ENCODE measurements around the gene STAB1. TPM values are rescaled to one million over a fixed set of nuclear protein-coding genes. Genes with fewer than 3 reads are reported as not detected.

The STAB1 gene
- polyA plus RNA-seq, 4 donors = 2.0 to 72.1 (median 24.4) TPM

DNA sequence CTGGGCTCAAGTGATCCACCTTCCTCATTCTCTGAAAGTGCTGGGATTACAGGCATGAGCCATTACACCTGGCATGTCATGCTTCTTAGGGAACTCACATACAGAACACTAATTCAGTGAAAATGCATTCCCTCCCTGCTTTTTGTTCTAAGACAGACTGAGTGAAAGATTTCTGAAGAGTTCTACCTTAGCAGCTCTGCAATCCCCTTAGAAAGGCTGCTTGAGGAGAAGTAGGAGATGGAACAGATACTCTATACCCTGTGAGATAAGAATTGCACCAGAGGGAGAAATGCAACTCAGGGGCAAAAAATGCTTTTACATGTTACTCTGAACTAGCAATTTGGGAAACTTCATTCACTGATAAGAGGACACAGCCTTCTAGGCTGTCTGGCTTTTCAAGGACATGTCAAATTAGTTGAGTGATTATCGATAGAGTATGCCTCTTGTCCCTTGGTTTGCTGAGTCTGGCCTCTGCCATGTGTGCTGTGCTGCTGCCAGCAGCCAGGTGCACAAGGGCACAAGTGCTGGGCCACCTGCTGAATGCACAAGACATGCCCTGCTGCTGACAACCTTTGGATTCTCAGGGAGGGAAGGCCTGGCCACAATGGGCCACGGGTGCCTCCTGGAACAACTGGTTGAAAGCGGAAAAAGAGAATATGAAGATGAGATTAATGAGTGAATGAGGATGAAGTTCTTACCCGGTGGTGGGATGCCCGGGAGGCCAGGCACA is 59.1 kb downstream of the STAB1 start:
- Histone ChIP-seq H3K4me1 (ENCODE audit: control insufficient read depth in 3 of 3, insufficient read depth in 2 of 3, low read depth in 1 of 3, low read length in 2 of 3) (peaks cover 0 to 4% (median 0%) of the 10 kb centered on the region in 3 donors), H3K27me3 (ENCODE audit: control insufficient read depth in 3 of 3, insufficient read depth in 3 of 3, low read length in 3 of 3) (no peaks in the 10 kb centered on the region), H3K27ac (ENCODE audit: low read depth in 1 of 3, low read length in 2 of 3) (no peak overlapping the region), H3K9me3 (ENCODE audit: control insufficient read depth in 2 of 2, insufficient read depth in 1 of 2, low read depth in 1 of 2, low read length in 1 of 2) (no peaks in the 10 kb centered on the region), H3K36me3 (ENCODE audit: control insufficient read depth in 3 of 3, insufficient read depth in 2 of 3, low read depth in 1 of 3, low read length in 3 of 3) (peaks cover 18 to 43% (median 26%) of the 10 kb centered on the region in 3 donors), H3K4me3 (ENCODE audit: low read depth in 1 of 3, low read length in 3 of 3) (no peak overlapping the region)
- WGBS, 3 donors = 55 to 80% (median 68%) methylated on average over 5 of the region's 5 CpGs
- no peak for DNase-seq
- no peak for FAIRE-seq

DNA sequence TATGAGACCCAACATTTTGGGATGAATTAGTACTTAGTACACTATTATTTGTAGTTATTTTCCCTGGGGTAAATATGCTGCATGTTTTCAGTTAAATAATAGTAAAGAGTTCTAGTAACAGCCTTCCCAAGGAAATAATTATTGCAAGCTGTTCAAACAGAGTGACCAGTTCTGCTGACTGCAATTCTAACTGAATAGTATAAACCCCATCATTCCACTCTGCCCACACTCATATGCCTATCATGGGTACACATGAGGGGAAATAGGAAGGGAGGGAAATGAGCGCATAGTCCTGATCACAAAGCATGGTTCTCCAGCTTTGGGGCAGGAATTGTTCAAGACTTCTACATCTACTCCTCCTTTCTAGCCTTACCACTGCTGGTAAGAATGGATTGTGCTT is 59.9 kb downstream of the STAB1 start:
- WGBS, 3 donors = 94 to 100% (median 94%) methylated on average over 1 of the region's 1 CpG
- H3K36me3 ChIP-seq (ENCODE audit: control insufficient read depth in 3 of 3, insufficient read depth in 2 of 3, low read depth in 1 of 3, low read length in 3 of 3) = peaks cover 21 to 39% (median 30%) of the 10 kb centered on the region in 3 donors
- no peak for DNase-seq

DNA sequence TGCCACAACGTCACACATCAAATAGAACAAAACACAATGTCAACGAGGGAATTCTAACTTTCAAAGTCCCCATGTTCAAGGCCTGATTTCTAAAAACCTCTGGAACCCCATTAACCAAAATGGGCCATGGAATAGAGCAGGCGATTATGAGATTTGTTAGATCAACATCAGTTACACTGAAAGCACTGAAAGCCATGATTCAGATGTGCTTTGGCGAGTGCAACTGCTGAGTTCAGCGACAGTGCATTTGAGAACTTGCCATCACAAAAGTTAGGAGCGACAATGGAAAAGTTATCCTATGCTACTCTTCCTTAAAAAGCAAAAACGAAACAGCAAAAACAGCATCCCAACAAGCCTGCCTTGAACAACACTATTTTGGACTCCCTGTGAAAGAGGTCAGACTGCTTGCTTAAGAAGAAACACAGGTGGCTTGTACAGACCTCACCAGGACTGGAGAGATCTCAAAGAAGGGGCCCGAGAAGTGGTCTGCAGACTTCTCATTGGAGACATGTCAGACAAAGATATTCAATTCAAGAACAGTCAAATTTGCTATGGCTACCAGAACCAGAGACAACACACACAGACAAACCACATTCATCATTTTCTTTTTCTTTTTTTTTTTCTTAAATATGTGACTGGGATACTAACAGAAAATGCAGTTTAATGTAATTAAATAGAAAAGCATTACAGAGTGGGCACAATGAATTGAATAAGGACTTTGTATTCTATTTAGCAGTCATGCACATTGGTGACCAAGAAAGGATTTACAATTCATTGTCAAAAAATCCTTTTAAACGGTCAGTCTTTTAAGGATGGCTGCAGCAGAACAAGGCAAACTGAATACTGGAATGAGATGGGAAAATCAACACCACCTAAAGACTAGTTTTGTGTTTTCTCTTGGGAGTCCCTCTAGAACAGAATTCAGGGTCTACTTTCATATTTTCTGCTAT is 62.1 kb downstream of the STAB1 start:
- H3K36me3 ChIP-seq (ENCODE audit: control insufficient read depth in 3 of 3, insufficient read depth in 2 of 3, low read depth in 1 of 3, low read length in 3 of 3) = peaks cover 20 to 38% (median 30%) of the 10 kb centered on the region in 3 donors
- 82 to 89% (median 86%) methylated on average over 9 of the region's 9 CpGs for WGBS, 3 donors
- no peak for FAIRE-seq

More for the DNA sequence above, 59.9 kb downstream of the STAB1 start:
- no peak overlapping the region for H3K4me3 ChIP-seq (ENCODE audit: low read depth in 1 of 3, low read length in 3 of 3)
- no peak overlapping the region for H3K27ac ChIP-seq (ENCODE audit: low read depth in 1 of 3, low read length in 2 of 3)
- peaks cover 0 to 4% (median 0%) of the 10 kb centered on the region in 3 donors for H3K4me1 ChIP-seq (ENCODE audit: control insufficient read depth in 3 of 3, insufficient read depth in 2 of 3, low read depth in 1 of 3, low read length in 2 of 3)
- FAIRE-seq = no peak
- no peaks in the 10 kb centered on the region for H3K27me3 ChIP-seq (ENCODE audit: control insufficient read depth in 3 of 3, insufficient read depth in 3 of 3, low read length in 3 of 3)
- no peaks in the 10 kb centered on the region for H3K9me3 ChIP-seq (ENCODE audit: control insufficient read depth in 2 of 2, insufficient read depth in 1 of 2, low read depth in 1 of 2, low read length in 1 of 2)

DNA sequence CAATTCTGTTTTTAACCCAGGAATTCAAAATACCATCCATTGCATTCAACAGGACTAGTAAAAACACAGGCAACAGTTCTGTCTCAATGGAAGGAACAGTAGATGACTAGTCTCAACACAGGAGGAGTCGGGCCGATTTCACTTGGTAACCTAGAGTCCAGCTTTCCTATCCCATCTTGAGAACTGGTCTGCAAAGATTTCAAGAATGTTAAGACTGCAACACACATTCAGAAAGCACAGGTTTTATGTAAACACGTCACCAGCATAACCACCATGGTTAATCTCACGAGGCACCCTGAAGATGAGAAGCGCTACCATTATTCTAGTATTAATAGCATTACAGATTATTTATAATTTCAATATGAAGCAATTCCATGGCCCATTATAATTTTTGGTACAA is 63.3 kb downstream of the STAB1 start:
- Histone ChIP-seq H3K4me3 (ENCODE audit: low read depth in 1 of 3, low read length in 3 of 3) (no peak overlapping the region), H3K9me3 (ENCODE audit: control insufficient read depth in 2 of 2, insufficient read depth in 1 of 2, low read depth in 1 of 2, low read length in 1 of 2) (no peaks in the 10 kb centered on the region), H3K27ac (ENCODE audit: low read depth in 1 of 3, low read length in 2 of 3) (no peak overlapping the region), H3K36me3 (ENCODE audit: control insufficient read depth in 3 of 3, insufficient read depth in 2 of 3, low read depth in 1 of 3, low read length in 3 of 3) (peaks cover 23 to 38% (median 29%) of the 10 kb centered on the region in 3 donors), H3K4me1 (ENCODE audit: control insufficient read depth in 3 of 3, insufficient read depth in 2 of 3, low read depth in 1 of 3, low read length in 2 of 3) (peaks cover 0 to 4% (median 0%) of the 10 kb centered on the region in 3 donors), H3K27me3 (ENCODE audit: control insufficient read depth in 3 of 3, insufficient read depth in 3 of 3, low read length in 3 of 3) (no peaks in the 10 kb centered on the region)
- no peak for FAIRE-seq
- WGBS, 3 donors = 96 to 99% (median 97%) methylated on average over 5 of the region's 5 CpGs
- no peak for DNase-seq

More for the DNA sequence above, 62.1 kb downstream of the STAB1 start:
- DNase-seq = no peak
- H3K4me3 ChIP-seq (ENCODE audit: low read depth in 1 of 3, low read length in 3 of 3) = no peak overlapping the region
- no peaks in the 10 kb centered on the region for H3K27me3 ChIP-seq (ENCODE audit: control insufficient read depth in 3 of 3, insufficient read depth in 3 of 3, low read length in 3 of 3)
- peaks cover 0 to 4% (median 0%) of the 10 kb centered on the region in 3 donors for H3K4me1 ChIP-seq (ENCODE audit: control insufficient read depth in 3 of 3, insufficient read depth in 2 of 3, low read depth in 1 of 3, low read length in 2 of 3)
- no peaks in the 10 kb centered on the region for H3K9me3 ChIP-seq (ENCODE audit: control insufficient read depth in 2 of 2, insufficient read depth in 1 of 2, low read depth in 1 of 2, low read length in 1 of 2)
- H3K27ac ChIP-seq (ENCODE audit: low read depth in 1 of 3, low read length in 2 of 3) = no peak overlapping the region

DNA sequence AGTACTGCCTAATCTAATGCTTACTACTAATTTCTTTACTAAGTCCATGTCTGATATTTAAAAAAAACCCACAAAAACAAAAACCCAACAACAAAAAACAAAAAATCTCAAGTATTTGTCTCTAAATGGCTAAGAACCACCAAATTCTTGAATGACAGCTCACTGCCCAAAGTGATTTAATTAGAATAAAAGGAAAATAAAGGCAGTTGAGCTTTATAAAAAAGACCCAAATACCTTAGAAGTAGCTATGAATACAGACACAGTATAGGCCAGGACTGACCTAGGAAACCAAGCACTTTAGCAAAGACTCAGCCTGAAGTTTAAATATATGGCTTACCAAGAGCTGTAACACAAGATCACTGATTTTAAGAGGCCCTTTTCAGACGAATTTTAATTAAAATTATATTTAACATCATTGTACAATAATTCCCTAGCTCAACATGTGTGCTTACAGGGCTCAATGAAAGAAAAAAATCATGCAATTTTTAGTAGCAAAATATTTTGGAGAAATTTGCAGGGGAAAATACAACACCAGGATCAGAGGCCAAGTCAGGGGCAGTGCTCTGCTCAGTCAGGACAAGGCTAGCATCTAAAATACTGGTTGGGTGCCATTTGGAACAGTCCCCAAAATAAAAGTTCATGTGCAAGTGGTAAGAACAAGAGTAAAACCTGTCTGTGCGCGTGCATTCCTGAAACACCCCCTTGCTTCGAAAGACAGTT is 66.0 kb downstream of the STAB1 start:
- Histone ChIP-seq H3K27ac (ENCODE audit: low read depth in 1 of 3, low read length in 2 of 3) (no peak overlapping the region), H3K4me1 (ENCODE audit: control insufficient read depth in 3 of 3, insufficient read depth in 2 of 3, low read depth in 1 of 3, low read length in 2 of 3) (peaks cover 0 to 4% (median 0%) of the 10 kb centered on the region in 3 donors), H3K27me3 (ENCODE audit: control insufficient read depth in 3 of 3, insufficient read depth in 3 of 3, low read length in 3 of 3) (no peaks in the 10 kb centered on the region), H3K36me3 (ENCODE audit: control insufficient read depth in 3 of 3, insufficient read depth in 2 of 3, low read depth in 1 of 3, low read length in 3 of 3) (peaks cover 19 to 35% (median 26%) of the 10 kb centered on the region in 3 donors), H3K4me3 (ENCODE audit: low read depth in 1 of 3, low read length in 3 of 3) (no peak overlapping the region), H3K9me3 (ENCODE audit: control insufficient read depth in 2 of 2, insufficient read depth in 1 of 2, low read depth in 1 of 2, low read length in 1 of 2) (no peaks in the 10 kb centered on the region)
- 72 to 81% (median 76%) methylated on average over 4 of the region's 4 CpGs for WGBS, 3 donors
- DNase-seq (no peak), FAIRE-seq (no peak)

DNA sequence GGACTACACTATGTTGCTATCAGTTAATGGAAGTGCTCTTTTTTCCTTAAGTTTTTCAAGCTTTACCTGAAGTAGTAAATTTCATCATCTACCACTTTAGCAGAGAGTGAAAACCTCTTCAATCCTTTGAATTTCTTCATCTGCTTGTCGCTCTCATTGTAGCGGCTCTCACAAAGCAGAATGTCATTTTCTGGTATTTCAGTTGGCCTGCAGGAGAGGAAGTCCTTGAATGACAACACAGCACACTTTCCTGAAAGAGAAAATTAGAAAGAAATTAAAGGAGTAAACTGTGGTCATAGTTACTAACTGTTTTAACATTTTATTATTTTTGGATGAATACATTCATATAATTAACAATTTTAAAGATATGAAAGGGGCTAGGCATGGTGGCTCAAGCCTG is 68.8 kb downstream of the STAB1 start:
- DNase-seq (no peak), FAIRE-seq (no peak)
- Histone ChIP-seq H3K27ac (ENCODE audit: low read depth in 1 of 3, low read length in 2 of 3) (no peak overlapping the region), H3K27me3 (ENCODE audit: control insufficient read depth in 3 of 3, insufficient read depth in 3 of 3, low read length in 3 of 3) (no peaks in the 10 kb centered on the region), H3K4me1 (ENCODE audit: control insufficient read depth in 3 of 3, insufficient read depth in 2 of 3, low read depth in 1 of 3, low read length in 2 of 3) (no peaks in the 10 kb centered on the region), H3K36me3 (ENCODE audit: control insufficient read depth in 3 of 3, insufficient read depth in 2 of 3, low read depth in 1 of 3, low read length in 3 of 3) (peaks cover 15 to 35% (median 25%) of the 10 kb centered on the region in 3 donors), H3K9me3 (ENCODE audit: control insufficient read depth in 2 of 2, insufficient read depth in 1 of 2, low read depth in 1 of 2, low read length in 1 of 2) (no peaks in the 10 kb centered on the region), H3K4me3 (ENCODE audit: low read depth in 1 of 3, low read length in 3 of 3) (no peak overlapping the region)
- 90 to 97% (median 95%) methylated on average over 2 of the region's 2 CpGs for WGBS, 3 donors

DNA sequence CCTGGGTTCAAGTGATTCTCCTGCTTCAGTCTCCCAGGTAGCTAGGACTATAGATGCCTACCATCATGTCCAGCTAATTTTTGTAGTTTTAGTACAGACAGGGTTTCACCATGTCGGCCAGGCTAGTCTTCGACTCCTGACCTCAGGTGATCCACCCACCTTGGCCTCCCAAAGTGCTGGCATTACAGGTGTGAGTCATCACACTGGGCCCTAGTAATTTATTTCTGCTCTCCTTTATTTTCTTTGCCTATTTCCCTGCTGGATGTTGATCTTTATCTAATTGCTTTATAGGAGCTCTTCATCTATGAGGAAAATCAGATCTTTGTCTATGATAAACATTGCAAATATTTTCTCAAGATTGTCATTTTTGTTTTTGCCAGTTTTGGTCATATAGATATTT is 72.9 kb downstream of the STAB1 start:
- DNase-seq (no peak), FAIRE-seq (no peak)
- no peaks in the 10 kb centered on the region for H3K9me3 ChIP-seq (ENCODE audit: control insufficient read depth in 2 of 2, insufficient read depth in 1 of 2, low read depth in 1 of 2, low read length in 1 of 2)

DNA sequence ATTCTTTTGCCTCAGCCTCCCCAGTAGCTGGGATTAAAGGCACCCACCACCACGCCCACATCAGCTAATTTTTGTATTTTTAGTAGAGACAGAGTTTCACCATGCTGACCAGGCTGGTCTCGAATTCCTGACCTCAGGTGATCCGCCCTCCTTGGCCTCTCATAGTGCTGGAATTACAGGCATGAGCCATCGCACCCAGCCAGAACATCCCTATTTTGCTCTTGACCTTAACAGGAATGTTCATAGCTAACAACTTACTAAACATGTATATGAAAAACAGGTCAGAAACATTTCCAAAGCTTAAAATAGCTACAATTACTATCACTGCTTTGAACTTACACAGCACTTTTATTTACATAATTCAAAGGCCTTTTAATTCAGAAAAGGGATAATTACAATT is 74.9 kb downstream of the STAB1 start:
- H3K4me3 ChIP-seq (ENCODE audit: low read depth in 1 of 3, low read length in 3 of 3) = no peak overlapping the region
- FAIRE-seq = no peak
- H3K4me1 ChIP-seq (ENCODE audit: control insufficient read depth in 3 of 3, insufficient read depth in 2 of 3, low read depth in 1 of 3, low read length in 2 of 3) = no peaks in the 10 kb centered on the region
- peaks cover 2 to 32% (median 2%) of the 10 kb centered on the region in 3 donors for H3K36me3 ChIP-seq (ENCODE audit: control insufficient read depth in 3 of 3, insufficient read depth in 2 of 3, low read depth in 1 of 3, low read length in 3 of 3)
- no peak overlapping the region for H3K27ac ChIP-seq (ENCODE audit: low read depth in 1 of 3, low read length in 2 of 3)
- 92 to 97% (median 96%) methylated on average over 4 of the region's 4 CpGs for WGBS, 3 donors
- no peaks in the 10 kb centered on the region for H3K27me3 ChIP-seq (ENCODE audit: control insufficient read depth in 3 of 3, insufficient read depth in 3 of 3, low read length in 3 of 3)
- DNase-seq = no peak
- no peaks in the 10 kb centered on the region for H3K9me3 ChIP-seq (ENCODE audit: control insufficient read depth in 2 of 2, insufficient read depth in 1 of 2, low read depth in 1 of 2, low read length in 1 of 2)

More for the DNA sequence above, 72.9 kb downstream of the STAB1 start:
- WGBS, 3 donors = 93 to 98% (median 97%) methylated on average over 2 of the region's 2 CpGs
- H3K27ac ChIP-seq (ENCODE audit: low read depth in 1 of 3, low read length in 2 of 3) = no peak overlapping the region
- H3K4me1 ChIP-seq (ENCODE audit: control insufficient read depth in 3 of 3, insufficient read depth in 2 of 3, low read depth in 1 of 3, low read length in 2 of 3) = no peaks in the 10 kb centered on the region
- no peaks in the 10 kb centered on the region for H3K27me3 ChIP-seq (ENCODE audit: control insufficient read depth in 3 of 3, insufficient read depth in 3 of 3, low read length in 3 of 3)
- no peak overlapping the region for H3K4me3 ChIP-seq (ENCODE audit: low read depth in 1 of 3, low read length in 3 of 3)
- peaks cover 7 to 30% (median 9%) of the 10 kb centered on the region in 3 donors for H3K36me3 ChIP-seq (ENCODE audit: control insufficient read depth in 3 of 3, insufficient read depth in 2 of 3, low read depth in 1 of 3, low read length in 3 of 3)
